GM18508 (cell line): ENCODE measurements around the gene CDYL.

Source experiments
- ATAC-seq: cut with Tn5 transposase; IDR thresholded peaks from one replicate; pipeline ENCODE4 v1.9.1; 2021; ENCODE audit warnings: moderate number of reproducible peaks; ENCODE audit not compliant: insufficient read depth, unreplicated experiment

CDYL gene

DNA sequence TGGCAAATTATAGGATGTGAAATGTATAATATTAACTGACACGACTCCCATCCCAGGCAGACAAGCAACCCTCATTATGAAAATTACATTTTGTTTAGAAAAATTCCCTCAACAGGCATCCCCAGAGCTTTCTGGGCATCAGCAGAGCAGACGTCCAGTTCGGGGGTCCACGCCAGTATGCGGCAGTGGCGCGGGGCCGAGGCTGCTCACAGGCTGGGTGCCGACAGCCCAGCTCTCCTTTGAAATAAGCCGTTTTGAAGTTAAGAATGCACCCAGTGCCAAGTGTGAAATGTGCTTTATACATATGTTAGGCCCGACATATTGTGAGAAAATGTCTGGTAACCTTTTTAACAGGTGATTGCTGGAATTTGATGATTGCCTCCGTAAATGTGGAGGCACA is 177.2 kb downstream of the CDYL start:
- ATAC-seq: no peak

DNA sequence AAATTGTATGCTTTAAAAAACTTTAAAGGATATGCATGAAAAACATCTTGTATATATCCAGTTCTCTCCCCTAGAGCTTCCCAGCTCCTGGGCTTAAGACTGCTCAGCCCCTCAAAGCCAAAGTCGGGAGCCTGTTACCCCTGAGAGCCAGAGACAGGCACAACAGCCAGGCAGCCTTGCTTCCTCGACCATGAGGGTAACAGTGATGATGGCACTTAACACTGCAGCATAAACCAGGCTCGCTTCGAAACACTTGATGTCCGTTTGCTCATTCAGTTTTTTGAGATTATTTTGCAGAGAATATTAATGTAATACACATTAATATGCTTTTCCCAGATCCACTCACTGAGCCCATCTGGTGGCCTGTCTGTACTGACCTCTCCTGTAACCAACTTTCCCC is 180.4 kb downstream of the CDYL start:
- ATAC-seq: no peak

- no peak for ATAC-seq
These were observed 181.5 kb downstream of the CDYL start for GRCh38 chr6:4957521-4958231.

DNA sequence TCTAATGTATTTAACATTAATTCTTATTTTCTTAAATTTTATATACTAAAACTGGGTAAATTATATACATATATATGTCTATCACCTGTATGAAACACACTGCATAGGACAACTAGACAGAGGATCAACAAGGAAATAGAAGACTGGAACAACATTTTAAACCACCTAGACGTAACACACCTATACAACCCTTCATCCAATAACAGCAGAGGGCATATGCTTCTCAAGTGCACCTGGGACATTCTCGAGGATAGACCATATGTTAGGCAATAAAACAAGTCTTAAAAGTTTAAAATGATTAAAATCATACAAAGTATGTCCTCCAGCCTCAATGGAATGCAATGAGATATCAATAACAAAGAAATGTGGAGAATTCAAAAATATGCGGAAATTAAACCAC is 182.4 kb downstream of the CDYL start:
- ATAC-seq: no peak

DNA sequence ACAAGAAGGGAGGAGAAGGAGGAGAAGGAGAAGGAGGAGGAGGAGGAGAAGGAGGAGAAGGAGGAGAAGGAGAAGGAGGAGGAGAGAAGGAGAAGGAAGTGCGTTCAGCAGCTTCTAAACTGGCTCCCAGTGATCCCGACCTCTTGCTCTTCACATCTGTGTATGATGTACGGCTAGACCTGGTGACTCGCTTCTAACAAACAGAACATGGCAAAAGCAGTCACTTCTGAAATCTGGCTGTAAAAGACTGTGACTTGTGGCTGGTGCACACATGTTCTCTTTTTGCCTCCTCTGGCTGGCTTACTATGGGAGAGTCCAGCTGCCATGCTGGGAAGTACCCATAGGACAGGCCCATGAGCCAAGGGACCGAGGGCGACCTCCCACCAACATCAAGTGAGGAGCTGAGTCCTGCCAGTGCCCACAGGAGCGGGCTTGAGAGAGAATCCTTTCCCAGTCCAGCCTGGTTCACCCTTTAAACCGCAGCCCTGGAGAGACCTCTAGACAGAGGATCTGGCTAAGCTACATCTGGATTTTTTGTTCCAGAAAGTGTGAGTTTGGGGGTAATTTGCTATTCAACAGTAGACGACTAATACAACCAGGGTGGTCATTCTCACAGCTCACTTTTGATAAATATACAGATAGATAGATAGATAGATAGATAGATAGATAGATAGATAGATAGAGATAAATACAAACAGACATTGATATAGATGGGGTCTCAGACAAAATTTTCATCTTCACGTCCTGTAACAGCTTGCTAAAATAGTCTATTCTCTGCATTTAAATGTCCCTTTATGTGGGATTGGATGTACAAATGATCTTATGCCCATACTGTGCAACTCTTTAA is 185.3 kb downstream of the CDYL start:
- no peak for ATAC-seq

GRCh38 chr6:4962905-4963304 is 186.7 kb downstream of the CDYL start:
- ATAC-seq: no peak

DNA sequence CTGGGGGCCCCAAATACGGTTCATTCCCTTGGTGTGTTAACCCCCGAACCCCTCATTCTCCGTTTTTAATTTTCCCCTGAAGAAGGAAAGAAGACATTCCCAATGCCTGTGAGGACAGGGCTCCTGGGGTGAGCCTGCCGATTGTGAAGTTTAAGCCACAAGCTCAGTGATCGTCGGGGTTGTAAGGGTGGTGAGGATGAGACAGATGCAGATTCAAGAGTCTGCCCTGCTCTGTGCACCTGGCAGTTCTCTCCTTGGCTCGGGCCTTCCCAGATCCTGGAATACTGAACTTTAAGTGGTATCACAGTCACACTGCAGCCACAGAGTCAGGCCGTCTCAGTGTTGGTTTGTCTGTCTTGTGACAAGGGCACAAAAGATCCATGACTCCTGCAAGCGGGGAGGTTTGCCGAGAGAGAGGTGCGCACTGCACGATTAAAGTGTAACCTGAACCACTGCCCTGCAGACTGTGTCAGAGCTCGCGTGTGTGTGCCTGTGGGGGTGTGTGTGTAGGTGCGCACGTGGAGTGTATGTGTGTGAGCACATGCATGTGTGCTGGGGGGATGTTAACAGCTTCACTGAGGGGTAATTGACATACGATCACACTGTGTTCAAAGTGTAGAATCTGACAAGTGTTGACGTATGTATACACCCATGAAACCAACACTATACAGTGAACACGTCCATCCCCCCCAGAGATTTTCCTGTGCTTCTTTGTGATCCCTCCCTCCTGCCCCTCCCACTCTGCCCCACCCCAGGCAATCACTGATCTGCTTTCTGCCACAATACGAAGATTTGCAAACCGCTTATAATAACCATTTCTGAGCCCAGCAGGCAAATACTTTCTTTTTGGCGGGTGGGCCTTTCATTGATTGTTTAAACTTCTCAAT is 188.7 kb downstream of the CDYL start:
- no peak for ATAC-seq

- no peak for ATAC-seq
These were observed 189.6 kb downstream of the CDYL start for GRCh38 chr6:4965562-4966389.

DNA sequence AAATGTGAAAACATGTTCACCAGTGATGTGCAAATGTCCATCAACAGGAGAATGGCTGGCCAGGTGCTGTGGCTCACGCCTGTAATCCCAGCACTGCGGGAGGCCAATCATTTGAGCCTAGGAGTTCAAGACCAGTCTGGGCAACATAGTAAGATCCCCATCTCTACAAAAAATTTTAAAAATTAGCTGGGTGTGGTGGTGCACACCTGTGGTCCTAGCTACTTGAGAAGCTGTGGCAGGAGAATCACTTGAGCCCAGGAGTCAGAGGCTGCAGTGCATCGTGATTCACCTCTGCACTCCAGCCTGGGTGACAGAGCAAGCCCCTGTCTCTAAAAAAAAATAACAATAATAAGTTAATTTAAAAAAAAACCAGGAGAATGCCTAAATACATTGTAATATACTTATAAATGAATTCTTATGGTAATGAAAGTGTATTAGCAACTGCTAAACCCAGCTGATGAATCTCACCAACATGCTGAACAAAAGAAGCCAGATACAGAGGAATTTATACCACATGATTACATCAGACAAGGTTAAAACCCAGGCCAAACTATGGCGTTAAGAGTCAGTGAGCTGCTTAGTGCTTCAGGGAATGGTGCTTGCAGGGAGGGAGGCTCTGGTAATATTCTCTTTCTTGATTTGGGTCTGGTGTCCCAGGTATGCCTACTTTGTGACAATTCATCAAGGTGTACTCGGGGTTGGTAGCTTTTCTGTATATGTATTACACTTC is 191.3 kb downstream of the CDYL start:
- no peak for ATAC-seq

DNA sequence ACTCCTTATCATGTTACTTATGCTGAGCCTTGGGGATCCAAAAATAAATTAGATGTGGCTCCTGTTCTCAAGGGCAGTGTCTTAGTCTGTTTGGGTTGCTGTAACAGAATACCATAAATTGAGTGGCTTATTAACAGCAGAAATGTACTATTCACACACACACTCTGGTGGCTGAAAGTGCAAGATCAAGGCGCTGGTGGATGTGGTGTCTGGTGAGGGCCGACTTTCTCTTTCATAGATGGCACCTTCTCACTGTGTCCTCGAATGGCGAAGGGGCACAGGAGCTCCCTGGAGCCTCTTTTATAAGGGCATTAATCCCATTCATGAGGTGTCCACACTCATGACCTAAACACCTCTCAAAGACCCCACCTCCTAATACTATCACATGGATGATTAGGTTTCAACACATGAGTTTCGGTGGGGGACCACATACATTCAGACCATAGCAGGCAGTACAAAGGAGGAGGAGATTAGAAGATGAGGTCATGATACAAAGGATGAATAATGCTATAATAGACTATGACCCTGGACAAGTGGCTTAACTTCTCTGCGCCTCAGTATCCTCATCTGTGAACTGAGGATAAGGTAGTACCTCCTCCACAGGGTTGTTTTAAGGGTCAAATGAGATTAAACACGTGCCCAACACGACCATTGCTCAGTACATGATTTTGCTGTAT is 193.5 kb downstream of the CDYL start:
- ATAC-seq: no peak

DNA sequence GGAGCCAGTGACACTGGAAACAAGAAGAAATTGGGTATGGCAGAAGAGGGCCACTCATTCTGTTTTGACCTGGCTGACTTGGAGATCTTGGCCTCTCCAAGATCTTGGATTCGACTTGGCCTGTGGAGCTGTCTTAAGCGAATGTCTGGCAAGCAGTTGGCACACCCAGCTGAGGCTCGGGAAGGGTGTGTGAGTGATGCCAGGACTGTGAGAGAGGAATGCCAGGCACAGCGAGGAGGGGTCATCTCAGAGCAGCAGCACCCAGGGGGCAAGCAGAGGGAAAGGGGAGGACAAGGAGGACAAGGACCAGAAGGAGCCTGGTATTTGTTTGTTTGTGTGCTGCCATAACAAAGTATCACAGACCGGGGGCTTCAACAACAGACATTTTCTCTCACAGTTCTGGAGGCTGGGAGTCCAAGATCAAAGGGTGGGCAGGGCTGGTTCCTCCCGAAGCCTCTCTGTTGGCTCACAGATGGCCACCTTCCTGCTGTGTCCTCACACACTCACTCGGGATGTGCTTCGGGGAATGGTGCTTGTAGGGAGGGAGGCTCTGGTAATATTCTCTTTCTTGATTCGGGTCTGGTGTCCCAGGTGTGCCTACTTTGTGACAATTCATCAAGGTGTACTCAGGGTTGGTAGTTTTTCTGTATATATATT is 194.7 kb downstream of the CDYL start:
- no peak for ATAC-seq

DNA sequence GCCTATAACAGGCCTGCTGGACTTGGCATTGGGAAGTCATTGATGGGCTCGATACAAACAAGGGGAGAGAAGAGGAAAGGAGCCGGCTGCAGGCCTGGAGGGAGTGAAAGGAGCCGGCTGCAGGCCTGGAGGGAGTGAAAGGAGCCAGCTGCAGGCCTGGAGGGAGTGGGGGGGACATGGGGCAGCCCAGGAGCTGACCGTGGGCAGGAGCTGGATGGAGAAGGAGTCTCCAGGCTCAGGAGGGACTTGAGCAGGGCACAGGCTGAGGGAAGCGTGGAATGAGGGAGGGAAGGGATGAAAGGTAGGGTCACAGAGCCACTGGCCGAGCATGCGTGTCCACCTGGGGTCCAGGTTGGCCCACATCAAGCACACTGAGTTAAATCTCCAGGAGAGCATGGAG is 195.6 kb downstream of the CDYL start:
- no peak for ATAC-seq

DNA sequence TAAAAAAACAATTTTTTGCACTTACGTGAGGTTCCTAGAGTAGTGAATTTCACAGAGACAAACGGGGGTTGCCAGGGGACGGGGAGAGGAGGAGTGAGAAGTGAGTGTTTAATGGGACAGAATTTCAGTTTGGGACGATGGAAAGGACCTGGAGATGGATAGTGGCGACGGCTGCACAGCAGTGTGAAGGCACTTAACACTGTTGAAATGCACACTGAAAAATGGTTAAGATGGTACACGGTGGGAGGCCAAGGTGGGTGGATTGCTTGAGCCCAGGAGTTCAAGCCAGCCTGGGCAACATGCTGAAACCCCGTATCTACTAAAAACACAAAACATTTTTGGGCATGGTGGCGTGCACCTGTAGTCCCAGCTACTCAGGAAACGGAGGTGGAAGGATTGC is 196.2 kb downstream of the CDYL start:
- ATAC-seq: no peak

DNA sequence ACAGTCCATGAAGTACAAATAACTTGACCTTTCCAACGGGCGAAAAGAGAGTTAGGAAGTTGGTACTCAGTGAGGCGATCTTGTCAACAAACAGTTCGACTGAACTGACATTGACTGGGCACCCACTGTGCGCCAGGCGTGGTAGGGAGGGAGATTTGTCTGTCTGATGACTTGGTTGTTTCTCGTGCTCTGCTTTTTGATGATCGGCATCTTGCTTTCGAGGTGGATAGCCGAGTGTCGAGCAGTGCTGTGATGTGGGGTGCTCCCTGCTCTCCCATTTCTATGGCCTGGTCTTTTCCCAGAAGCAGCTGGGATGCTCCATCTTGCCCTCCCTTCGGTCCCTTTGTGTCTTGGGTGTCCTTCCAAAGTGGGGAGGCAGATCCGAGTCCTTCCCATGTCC is 197.2 kb downstream of the CDYL start:
- no peak for ATAC-seq

DNA sequence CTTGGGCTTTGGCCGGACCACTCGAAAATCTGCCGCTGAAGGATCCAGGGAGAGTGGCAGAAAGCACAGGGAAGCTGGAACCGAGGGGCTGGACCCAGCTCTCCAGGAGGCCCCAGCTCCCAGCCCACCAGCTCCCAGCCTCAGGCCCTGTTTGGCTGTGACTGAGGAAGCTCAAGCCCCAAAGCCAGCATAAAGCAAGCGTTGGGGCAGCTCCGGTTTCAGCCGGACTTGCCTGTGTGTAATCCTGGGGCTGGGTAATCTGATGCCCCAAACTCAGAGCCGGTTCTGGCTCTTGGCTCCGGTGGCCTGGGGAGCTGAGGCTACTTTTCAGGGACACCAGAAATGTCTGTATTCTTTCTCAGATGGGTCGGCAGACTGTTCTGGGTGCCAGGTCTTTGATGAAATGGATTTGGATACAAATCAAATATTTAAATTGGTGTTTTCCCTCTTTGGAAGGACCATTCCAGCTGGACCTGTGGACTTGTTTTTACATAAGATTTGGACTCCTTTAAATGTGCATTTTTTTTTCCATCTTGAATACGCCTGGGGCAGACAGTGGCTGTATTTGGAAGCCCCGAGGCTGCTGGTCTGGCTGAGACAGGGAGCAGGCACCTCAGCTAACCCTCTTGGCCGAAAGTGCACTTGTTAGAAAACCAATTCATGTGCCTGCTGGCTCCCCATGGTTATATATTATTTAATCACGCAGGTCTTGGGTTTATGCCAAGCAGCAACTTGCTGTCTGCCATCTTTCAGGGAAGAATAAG is 198.0 kb downstream of the CDYL start:
- no peak for ATAC-seq

GRCh38 chr6:4974962-4975361 is 198.8 kb downstream of the CDYL start:
- ATAC-seq: no peak

DNA sequence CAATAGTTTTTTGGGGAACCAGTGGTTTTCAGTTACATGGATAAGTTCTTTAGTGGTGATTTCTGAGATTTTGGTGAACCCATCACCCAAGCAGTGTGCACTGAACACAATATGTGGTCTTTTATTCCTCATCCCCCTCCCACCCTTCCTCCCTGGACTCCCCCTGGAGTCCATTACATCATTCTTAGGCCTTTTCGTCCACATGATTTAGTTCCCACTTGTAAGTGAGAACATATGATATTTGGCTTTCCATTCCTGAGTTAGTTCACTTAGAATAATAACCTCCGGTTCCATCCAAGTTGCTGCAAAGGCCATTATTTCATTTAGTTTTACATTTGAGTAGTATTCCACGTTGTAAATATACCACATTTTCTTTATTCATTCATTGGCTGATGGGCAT is 199.3 kb downstream of the CDYL start:
- ATAC-seq: no peak

DNA sequence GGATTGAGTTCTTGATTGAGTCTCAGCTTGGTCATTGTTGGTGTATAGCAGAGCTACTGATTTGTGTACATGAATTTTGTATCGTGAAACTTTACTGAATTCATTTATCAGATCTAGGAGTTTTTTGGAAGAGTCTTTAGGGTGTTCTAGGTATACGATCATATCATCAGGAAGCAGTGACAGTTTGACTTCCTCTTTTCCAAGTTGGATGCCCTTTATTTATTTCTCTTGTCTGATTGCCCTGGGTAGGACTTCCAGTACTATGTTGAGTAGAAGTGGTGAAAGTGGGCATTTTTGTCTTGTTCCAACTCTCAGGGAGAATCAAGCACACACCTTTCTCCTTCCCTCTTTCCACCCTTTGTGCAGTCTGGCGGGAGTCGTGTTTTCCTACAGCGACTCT is 201.3 kb downstream of the CDYL start:
- no peak for ATAC-seq
